Measurements from ENCODE around the gene CCL18. TPM values are rescaled to one million over a fixed set of nuclear protein-coding genes. Genes with fewer than 3 reads are reported as not detected.
"Not testable (repeated sequence)": the region's sequence is repeated elsewhere in the genome, so short reads cannot be mapped to it uniquely, and the experiment has no call there.

The CCL18 gene
- polyA plus RNA-seq, 2 of the 4 experiments (the other 2 are of a cell fraction): not detected

DNA sequence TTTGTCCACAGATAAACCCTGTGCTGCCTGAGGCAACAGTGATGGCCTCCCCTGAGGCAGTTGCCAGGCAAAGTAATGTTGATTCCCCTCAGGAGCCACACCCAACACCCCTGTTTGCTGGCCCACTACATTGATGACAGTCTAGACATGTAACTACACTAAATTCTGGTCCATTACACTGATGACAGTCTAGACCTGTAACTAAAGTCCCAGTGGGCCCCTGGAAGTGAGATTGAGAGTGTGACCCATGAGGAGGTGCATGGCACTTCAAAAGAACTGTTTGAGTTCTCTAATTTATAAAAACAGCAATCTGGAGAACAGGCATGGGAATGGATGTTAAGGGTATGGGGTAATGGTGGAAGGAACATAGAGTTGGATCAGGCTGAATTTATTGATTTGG lies 48.5 kb downstream of the CCL18 start:
- FAIRE-seq (no peak), ATAC-seq (no peak), DNase-seq (ENCODE audit: low read depth in 1 of 2, low spot score in 1 of 2) (no peak)
- H3K4me2 ChIP-seq: no peak overlapping the region
- H3K4me1 ChIP-seq: no peaks in the 10 kb centered on the region
- H3K4me3 ChIP-seq: no peak overlapping the region
- no peak overlapping the region for H3K27ac ChIP-seq
- H3K9me3 ChIP-seq: peaks cover 17% of the 10 kb centered on the region; the same call in 2 of the 3 replicates
- TF ChIP-seq RFX5 (IDR thresholded peaks at IDR 0.05) (no peak), HEYL (CRISPR knock-in tag; IDR thresholded peaks at IDR 0.05) (no peak), NFE2L2 (conservative IDR thresholded peaks at IDR 0.05; ENCODE audit: low read length) (no peak), ZSCAN20 (CRISPR knock-in tag; IDR thresholded peaks at IDR 0.05) (no peak), FOSL2 (IDR thresholded peaks at IDR 0.05) (no peak), FOSL2 (CRISPR knock-in tag; IDR thresholded peaks at IDR 0.05) (no peak), RAD21 (conservative IDR thresholded peaks at IDR 0.05 in 1 of 2, IDR thresholded peaks at IDR 0.05 in 1 of 2) (no peak), HOXB13 (CRISPR knock-in tag; IDR thresholded peaks at IDR 0.05; ENCODE audit: low read depth) (no peak), KDM1A (IDR thresholded peaks at IDR 0.05; ENCODE audit: low read depth) (no peak), BHLHE40 (IDR thresholded peaks at IDR 0.05; ENCODE audit: low read depth, low read length) (no peak), RCOR1 (IDR thresholded peaks at IDR 0.05; ENCODE audit: low read depth, low read length) (no peak), HOXB5 (CRISPR knock-in tag; IDR thresholded peaks at IDR 0.05) (no peak), FOSB (CRISPR knock-in tag; IDR thresholded peaks at IDR 0.05) (no peak)
- TF ChIP-seq, protein P1, sequence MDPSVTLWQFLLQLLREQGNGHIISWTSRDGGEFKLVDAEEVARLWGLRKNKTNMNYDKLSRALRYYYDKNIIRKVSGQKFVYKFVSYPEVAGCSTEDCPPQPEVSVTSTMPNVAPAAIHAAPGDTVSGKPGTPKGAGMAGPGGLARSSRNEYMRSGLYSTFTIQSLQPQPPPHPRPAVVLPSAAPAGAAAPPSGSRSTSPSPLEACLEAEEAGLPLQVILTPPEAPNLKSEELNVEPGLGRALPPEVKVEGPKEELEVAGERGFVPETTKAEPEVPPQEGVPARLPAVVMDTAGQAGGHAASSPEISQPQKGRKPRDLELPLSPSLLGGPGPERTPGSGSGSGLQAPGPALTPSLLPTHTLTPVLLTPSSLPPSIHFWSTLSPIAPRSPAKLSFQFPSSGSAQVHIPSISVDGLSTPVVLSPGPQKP (IDR thresholded peaks at IDR 0.05; ENCODE audit: low read depth, low read length): no peak
- TF ChIP-seq, protein P2, sequence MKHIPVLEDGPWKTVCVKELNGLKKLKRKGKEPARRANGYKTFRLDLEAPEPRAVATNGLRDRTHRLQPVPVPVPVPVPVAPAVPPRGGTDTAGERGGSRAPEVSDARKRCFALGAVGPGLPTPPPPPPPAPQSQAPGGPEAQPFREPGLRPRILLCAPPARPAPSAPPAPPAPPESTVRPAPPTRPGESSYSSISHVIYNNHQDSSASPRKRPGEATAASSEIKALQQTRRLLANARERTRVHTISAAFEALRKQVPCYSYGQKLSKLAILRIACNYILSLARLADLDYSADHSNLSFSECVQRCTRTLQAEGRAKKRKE (CRISPR knock-in tag; IDR thresholded peaks at IDR 0.05; ENCODE audit: low read depth): no peak
- TF ChIP-seq, protein P3, sequence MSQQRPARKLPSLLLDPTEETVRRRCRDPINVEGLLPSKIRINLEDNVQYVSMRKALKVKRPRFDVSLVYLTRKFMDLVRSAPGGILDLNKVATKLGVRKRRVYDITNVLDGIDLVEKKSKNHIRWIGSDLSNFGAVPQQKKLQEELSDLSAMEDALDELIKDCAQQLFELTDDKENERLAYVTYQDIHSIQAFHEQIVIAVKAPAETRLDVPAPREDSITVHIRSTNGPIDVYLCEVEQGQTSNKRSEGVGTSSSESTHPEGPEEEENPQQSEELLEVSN (IDR thresholded peaks at IDR 0.05; ENCODE audit: borderline replicate concordance, low read depth): no peak
- TF ChIP-seq, protein P4, sequence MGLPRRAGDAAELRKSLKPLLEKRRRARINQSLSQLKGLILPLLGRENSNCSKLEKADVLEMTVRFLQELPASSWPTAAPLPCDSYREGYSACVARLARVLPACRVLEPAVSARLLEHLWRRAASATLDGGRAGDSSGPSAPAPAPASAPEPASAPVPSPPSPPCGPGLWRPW (IDR thresholded peaks at IDR 0.05): no peak
- CTCF ChIA-PET: no interaction called here
- POLR2A ChIA-PET: no interaction called here

DNA sequence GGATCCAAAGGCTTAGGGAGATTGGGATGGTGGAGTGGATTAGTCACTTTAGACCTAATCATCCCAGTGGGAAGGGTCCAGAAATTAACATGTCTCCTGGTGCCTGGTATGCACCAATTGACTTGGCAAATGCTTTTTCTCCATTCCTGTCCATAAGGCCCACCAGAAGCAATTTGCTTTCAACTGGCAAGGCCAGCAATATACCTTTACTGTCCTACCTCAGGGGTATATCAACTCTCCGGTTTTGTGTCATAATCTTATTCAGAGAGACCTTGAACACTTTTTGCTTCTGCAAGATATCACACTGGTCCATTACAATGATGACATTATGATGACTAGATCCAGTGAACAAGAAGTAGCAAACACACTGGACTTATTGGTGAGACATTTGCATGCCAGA lies 49.1 kb downstream of the CCL18 start:
- ATAC-seq; H3K4me2 ChIP-seq; POLR2A ChIA-PET; H3K4me1 ChIP-seq; CTCF ChIA-PET; FAIRE-seq; H3K4me3 ChIP-seq; H3K27ac ChIP-seq; DNase-seq (ENCODE audit: low read depth in 1 of 2, low spot score in 1 of 2): not testable (repeated sequence)
- H3K9me3 ChIP-seq: peaks cover 17% of the 10 kb centered on the region; the same call in 2 of the 3 replicates
- 7% methylated on average over 1 of the region's 1 CpG for WGBS (ENCODE audit: missing lambda C conversion rate)

DNA sequence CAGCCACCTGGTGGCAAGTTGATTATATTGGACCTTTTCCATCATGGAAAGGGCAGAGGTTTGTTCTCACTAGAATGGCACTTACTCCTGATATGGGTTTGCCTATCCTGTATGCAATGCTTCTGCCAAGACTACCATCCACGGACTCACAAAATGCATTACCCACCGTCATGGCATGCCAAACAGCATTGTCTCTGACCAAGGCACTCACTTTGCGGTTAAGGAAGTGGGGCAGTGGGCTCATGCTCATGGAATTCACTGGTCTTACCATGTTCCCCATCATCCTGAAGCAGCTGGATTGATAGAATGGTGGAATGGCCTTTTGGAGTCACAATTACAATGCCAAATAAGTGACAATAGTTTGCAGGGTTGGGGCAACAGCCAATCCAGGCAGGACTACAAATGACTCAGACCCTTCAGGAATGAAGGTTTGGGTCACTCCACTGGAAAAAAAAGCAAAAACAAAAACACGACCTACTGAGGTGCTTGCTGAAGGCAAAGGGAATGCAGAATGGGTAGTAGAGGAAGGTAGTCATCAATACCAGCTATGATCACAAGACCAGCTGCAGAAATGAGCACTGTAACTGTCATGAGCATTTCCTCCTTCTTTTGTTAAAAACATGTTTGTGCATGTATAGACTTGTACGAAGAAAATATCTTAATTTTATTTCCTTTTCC lies 51.0 kb downstream of the CCL18 start:
- ATAC-seq; DNase-seq (ENCODE audit: low read depth in 1 of 2, low spot score in 1 of 2); H3K27ac ChIP-seq; FAIRE-seq; H3K4me1 ChIP-seq; H3K4me2 ChIP-seq; POLR2A ChIA-PET; H3K4me3 ChIP-seq: not testable (repeated sequence)
- H3K9me3 ChIP-seq: peaks cover 16% of the 10 kb centered on the region; the same call in 2 of the 3 replicates
- CTCF ChIA-PET: interaction anchor here (0.6 to 1.6 kb wide), 2 partner anchors 13 to 37 kb away, joined by 3 read pairs; no protein-coding TSS in a partner anchor
- 6% methylated on average over 5 of the region's 5 CpGs for whole genome bisulfite sequencing (ENCODE audit: missing lambda C conversion rate)

DNA sequence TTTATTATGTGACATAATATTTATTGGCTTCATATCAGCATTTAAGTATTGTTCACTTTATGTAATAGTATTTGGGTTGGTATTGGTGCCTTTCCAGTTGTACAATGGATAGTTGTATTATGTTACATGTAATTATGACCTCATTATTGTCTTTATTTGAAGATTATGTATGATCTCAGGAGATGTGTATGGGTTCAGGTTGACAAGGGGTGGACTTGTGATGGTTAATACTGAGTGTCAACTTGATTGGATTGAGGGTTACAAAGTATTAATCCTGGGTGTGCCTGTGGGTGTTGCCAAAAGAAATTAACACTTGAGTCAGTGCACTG lies 51.5 kb downstream of the CCL18 start:
- ATAC-seq; DNase-seq (ENCODE audit: low read depth in 1 of 2, low spot score in 1 of 2); POLR2A ChIA-PET; H3K4me1 ChIP-seq; FAIRE-seq; H3K27ac ChIP-seq; H3K4me3 ChIP-seq; H3K4me2 ChIP-seq: not testable (repeated sequence)
- CTCF ChIA-PET: interaction anchor here (0.6 to 1.6 kb wide), 2 partner anchors 12 to 36 kb away, joined by 3 read pairs; no protein-coding TSS in a partner anchor
- H3K9me3 ChIP-seq: peaks cover 13% of the 10 kb centered on the region; the same call in 2 of the 3 replicates
